Caco-2 (cell line): ENCODE results near the gene PHF13. TPM values are rescaled to one million over a fixed set of nuclear protein-coding genes. Genes with fewer than 3 reads are reported as not detected.
A peak's percentile ranks its signal among the peaks of the same experiment; 100 is the strongest.

Source experiments
- BruUV-seq: library from RNA; stranded (reverse); fragments of 400-500 nt; replicated peaks from 2 replicates; lab custom pipeline; 2021; lab: Mats Ljungman, UMichigan
- CTCF ChIA-PET: fragments of 300-600 bp; sonication (Branson Sonifier 250); formaldehyde crosslinking; loops from one replicate; lab custom pipeline; 2022; ENCODE audit warnings: antibody characterized with exemption; lab: Charles Lee
- POLR2A ChIA-PET: fragments of 300-600 bp; sonication (Branson Sonifier 250); formaldehyde crosslinking; loops from one replicate; lab custom pipeline; 2022; ENCODE audit warnings: antibody characterized with exemption; lab: Charles Lee
- DNase-seq, 2 experiments: peaks; one replicate each; pipeline versions ENCODE4 v3.0.0 to v3.0.0-alpha.2; 2020 to 2022
- H3K27me3 ChIP-seq: replicated peaks from 2 replicates; pipeline ENCODE4 v1.6.0; 2011; ENCODE audit warnings: low read length; ENCODE audit not compliant: control insufficient read depth, insufficient read depth
- H3K36me3 ChIP-seq: 2 replicates; pipeline ENCODE4 v1.5.1; 2011; ENCODE audit warnings: low read length; ENCODE audit not compliant: control insufficient read depth, insufficient read depth
- H3K4me1 ChIP-seq: fragments of 250-450 bp; sonication (Bioruptor Pico); 2 replicates; pipeline ENCODE4 v1.5.1; 2020; ENCODE audit warnings: mild to moderate bottlenecking
- H3K4me3 ChIP-seq: 2 replicates; pipeline ENCODE4 v1.5.1; 2011; ENCODE audit warnings: low read depth, mild to moderate bottlenecking, control low read depth, low read length
- H3K9me3 ChIP-seq: fragments of 250-450 bp; sonication (Bioruptor Pico); 2 replicates; pipeline ENCODE4 v1.5.1; 2020; ENCODE audit warnings: mild to moderate bottlenecking, moderate library complexity
- H3K27ac Mint-ChIP-seq: one replicate; pipeline ENCODE4 v1.8.0; 2022; ENCODE audit warnings: mixed read lengths; ENCODE audit not compliant: unreplicated experiment
- H3K27me3 Mint-ChIP-seq: one replicate; pipeline ENCODE4 v1.8.0; 2022; ENCODE audit warnings: mixed read lengths; ENCODE audit not compliant: insufficient read depth, unreplicated experiment
- H3K36me3 Mint-ChIP-seq: one replicate; pipeline ENCODE4 v1.8.0; 2022; ENCODE audit warnings: mild to moderate bottlenecking, mixed read lengths; ENCODE audit not compliant: insufficient read depth, unreplicated experiment
- H3K4me1 Mint-ChIP-seq: one replicate; pipeline ENCODE4 v1.8.0; 2022; ENCODE audit warnings: low read depth, mixed read lengths; ENCODE audit not compliant: unreplicated experiment
- H3K4me3 Mint-ChIP-seq: one replicate; pipeline ENCODE4 v1.8.0; 2022; ENCODE audit warnings: mild to moderate bottlenecking, moderate library complexity, mixed read lengths; ENCODE audit not compliant: unreplicated experiment
- H3K9me3 Mint-ChIP-seq: one replicate; pipeline ENCODE4 v1.8.0; 2022; ENCODE audit warnings: mixed read lengths; ENCODE audit not compliant: unreplicated experiment
- CTCF ChIP-seq, 2 experiments: fragments of 200-600 bp in 1 of 2; IDR thresholded peaks; 1 replicate in 1 of 2; 2 replicates in 1 of 2; pipeline versions ENCODE4 v1.5.1 to v1.8.0; 2011 to 2022; ENCODE audit warnings: antibody characterized with exemption in 1 of 2, control low read depth in 1 of 2, inconsistent platforms in 1 of 2, low read depth in 1 of 2, low read length in 1 of 2, mild to moderate bottlenecking in 1 of 2, moderate library complexity in 1 of 2; ENCODE audit not compliant: insufficient read depth in 1 of 2, severe bottlenecking in 1 of 2, unreplicated experiment in 1 of 2
- intact Hi-C: fragments of 100-400 bp; cut with micrococcal nuclease; formaldehyde crosslinking; loops from one replicate; pipeline ENCODE4 v1.10.0; 2022; ENCODE audit not compliant: unreplicated experiment
- total RNA-seq: library from RNA; stranded (reverse); gene quantifications from 2 replicates; pipeline ENCODE4 v1.2.3, GENCODE V29; 2022

The PHF13 gene
- total RNA-seq, 1 experiment from 2014 or later: 21.8 TPM

DNA sequence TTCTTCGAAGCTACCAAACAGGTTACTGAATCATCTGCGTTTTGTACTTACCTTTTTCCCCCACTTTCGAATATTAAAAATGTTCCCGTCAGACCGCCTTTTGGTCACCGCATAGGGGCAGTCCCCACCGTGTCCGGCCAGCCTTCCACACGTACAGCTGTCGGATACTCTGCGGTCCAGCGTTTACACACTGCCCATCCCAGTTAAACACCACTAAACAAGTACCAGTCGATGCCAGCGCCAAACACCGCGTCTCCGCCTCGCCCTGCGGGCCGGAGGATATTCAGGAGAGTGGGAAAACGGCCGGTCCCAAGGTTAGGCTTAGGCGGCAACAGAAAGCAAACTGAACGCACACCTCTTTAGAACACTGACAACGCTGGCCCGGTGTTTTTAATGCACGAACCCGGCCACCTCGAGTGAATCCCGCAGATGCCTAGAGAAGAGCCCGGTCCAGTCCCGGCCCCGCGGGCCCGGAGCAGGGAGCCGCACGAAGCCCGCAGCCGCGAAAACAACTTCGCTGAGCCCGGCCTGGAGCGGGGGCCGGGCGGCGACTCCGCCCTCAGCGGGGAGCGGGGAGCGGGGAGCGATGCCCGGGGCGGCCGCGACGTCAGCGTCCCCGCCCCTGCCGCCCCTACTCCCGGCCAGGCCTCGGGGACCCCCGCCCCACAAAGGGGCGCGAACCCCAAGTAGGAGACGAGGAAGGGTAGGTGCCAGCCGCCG, 730 bp upstream of the PHF13 start:
- BruUV-seq: TSS peak; percentile 77
- POLR2A ChIA-PET: interaction anchor here (0.5 kb wide), 1 partner anchor 9 kb away, joined by 3 read pairs; no protein-coding TSS in a partner anchor

DNA sequence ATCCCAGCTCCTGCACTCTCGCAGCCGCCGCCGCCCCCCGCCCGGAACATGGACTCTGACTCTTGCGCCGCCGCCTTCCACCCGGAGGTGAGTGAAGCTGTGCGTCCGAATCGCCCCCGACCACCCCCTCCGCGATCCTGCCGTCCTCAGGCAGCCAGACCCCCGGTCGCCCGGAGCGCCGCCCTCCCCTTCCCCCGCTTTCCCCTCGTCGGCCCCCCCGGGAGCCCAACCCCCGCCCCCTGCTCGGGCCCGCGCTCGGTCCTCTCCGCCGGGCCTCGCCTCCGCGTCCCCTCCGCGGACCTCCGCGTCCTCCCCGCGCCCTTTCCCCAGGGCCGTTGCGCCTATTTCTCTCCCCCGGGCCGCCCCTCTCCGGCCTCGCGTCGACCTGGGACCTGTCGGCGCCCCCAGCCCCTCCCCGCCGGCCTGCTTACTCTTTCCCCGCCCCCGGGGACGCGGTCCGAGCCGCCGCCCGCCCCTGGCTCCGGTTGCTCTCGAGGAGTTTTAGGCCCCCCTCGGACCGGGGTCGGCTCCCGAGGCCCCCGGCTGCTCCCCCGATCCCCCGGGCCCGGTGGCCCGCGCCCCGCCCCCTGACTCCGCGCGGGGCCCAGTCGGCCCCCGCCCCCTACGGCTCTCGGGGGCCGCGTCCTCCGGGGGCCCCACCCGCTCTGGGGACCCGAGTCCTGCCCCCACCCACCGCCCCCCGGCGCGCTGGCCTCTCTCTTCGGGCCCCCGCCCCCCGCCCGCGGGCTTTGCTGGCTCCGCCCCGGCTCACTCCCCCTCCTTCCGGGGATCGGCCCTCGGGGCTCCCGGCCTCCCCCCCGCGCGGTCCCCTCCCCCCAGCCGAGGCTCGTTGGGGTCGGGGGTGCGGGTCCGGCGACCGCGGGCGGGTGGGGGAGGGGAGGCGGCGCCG, 743 bp downstream of the PHF13 start:
- CTCF ChIA-PET: interaction anchor here (0.6 kb wide), 2 partner anchors 16 to 87 kb away, joined by 4 to 8 read pairs; partner anchors contain the start of gene DNAJC11
- H3K27ac Mint-ChIP-seq: no peak overlapping the region
- H3K4me3 Mint-ChIP-seq: peak overlapping the region; percentile 93
- H3K36me3 Mint-ChIP-seq: peaks cover 17% of the 10 kb centered on the region
- H3K4me3 ChIP-seq: peak overlapping the region; percentile 76
- DNase-seq: peak; percentile 50 to 60
- intact Hi-C loops: no loop called here
- peaks cover 6% of the 10 kb centered on the region; the same call in 1 of the 2 replicates for H3K4me1 ChIP-seq
- H3K27me3 ChIP-seq: no peaks in the 10 kb centered on the region
- no peaks in the 10 kb centered on the region for H3K9me3 ChIP-seq
- BruUV-seq: no TSS peak
- POLR2A ChIA-PET: no interaction called here
- H3K27me3 Mint-ChIP-seq: no peaks in the 10 kb centered on the region
- H3K9me3 Mint-ChIP-seq: no peaks in the 10 kb centered on the region
- H3K4me1 Mint-ChIP-seq: peaks cover 6% of the 10 kb centered on the region
- no peak for TF ChIP-seq CTCF (IDR thresholded peaks at IDR 0.05; ENCODE audit: insufficient read depth in 1 of 2, low read depth in 1 of 2, low read length in 1 of 2, severe bottlenecking in 1 of 2, unreplicated experiment in 1 of 2)
- H3K36me3 ChIP-seq: no peaks in the 10 kb centered on the region

More for the DNA sequence above, 730 bp upstream of the PHF13 start:
- Histone ChIP-seq H3K9me3 (no peaks in the 10 kb centered on the region), H3K36me3 (no peaks in the 10 kb centered on the region), H3K4me3 (peak overlapping the region; percentile 37), H3K27me3 (no peaks in the 10 kb centered on the region), H3K4me1 (peaks cover 6% of the 10 kb centered on the region; the same call in 1 of the 2 replicates)
- no peak for DNase-seq
- CTCF ChIA-PET: interaction anchor here (0.7 kb wide), 1 partner anchor 8 kb away, joined by 3 read pairs; no protein-coding TSS in a partner anchor
- intact Hi-C loops: loop anchor here (1.0 kb wide), 1 partner anchor 8 kb away; no protein-coding TSS in a partner anchor
- peaks cover 6% of the 10 kb centered on the region for H3K4me1 Mint-ChIP-seq
- H3K36me3 Mint-ChIP-seq: peaks cover 8% of the 10 kb centered on the region
- peak overlapping the region; percentile 93 for H3K4me3 Mint-ChIP-seq
- H3K27ac Mint-ChIP-seq: peak overlapping the region; percentile 64
- no peaks in the 10 kb centered on the region for H3K9me3 Mint-ChIP-seq
- no peak for TF ChIP-seq CTCF (IDR thresholded peaks at IDR 0.05; ENCODE audit: insufficient read depth in 1 of 2, low read depth in 1 of 2, low read length in 1 of 2, severe bottlenecking in 1 of 2, unreplicated experiment in 1 of 2)
- H3K27me3 Mint-ChIP-seq: no peaks in the 10 kb centered on the region
